ENCODE data around the gene C12orf75.

Gene C12orf75

DNA sequence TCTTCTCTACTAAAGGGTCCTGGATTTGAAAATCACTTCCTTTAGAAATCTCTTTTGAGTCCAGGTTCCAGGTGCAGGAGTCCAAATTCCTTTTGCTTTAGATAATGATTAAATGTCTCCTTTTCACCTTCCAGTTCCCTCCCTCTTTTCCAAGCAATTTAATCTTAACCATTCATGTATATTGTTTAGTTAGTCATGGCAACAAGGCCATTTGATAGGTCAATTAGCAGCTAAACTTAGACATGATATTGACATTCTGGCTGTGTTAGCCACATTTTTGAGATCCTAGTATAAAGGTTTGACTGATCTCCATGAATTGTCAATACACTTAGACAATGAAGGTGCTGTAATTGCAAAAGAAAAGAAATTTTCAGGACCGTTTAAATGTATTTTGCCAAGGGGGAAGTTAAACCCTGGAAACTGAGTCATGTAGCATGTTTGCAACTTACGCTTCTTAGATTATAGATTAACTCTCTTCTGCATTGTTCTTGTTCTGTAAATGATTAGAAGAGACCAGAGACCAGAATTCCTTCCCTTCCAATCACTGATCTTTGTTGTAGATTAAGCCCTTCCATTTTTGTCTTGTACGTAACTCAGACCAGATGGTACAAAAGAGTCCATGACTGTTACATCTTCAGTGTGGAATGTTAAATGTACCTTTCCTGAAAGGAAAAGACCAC lies 12.4 kb upstream of the C12orf75 start:
- Histone ChIP-seq H3K9me3 (no peaks in the 10 kb centered on the region), H3K4me1 (ENCODE audit: control insufficient read depth in 1 of 2, insufficient read depth in 1 of 2, low read depth in 1 of 2, low read length in 1 of 2) (no peaks in the 10 kb centered on the region), H3K36me3 (no peaks in the 10 kb centered on the region), H3K4me3 (ENCODE audit: low read depth in 1 of 2, low read length in 1 of 2) (no peak overlapping the region), H3K27ac (no peak overlapping the region), H3K27me3 (no peaks in the 10 kb centered on the region)
- TF ChIP-seq CTCF (IDR thresholded peaks at IDR 0.05) = no peak

DNA sequence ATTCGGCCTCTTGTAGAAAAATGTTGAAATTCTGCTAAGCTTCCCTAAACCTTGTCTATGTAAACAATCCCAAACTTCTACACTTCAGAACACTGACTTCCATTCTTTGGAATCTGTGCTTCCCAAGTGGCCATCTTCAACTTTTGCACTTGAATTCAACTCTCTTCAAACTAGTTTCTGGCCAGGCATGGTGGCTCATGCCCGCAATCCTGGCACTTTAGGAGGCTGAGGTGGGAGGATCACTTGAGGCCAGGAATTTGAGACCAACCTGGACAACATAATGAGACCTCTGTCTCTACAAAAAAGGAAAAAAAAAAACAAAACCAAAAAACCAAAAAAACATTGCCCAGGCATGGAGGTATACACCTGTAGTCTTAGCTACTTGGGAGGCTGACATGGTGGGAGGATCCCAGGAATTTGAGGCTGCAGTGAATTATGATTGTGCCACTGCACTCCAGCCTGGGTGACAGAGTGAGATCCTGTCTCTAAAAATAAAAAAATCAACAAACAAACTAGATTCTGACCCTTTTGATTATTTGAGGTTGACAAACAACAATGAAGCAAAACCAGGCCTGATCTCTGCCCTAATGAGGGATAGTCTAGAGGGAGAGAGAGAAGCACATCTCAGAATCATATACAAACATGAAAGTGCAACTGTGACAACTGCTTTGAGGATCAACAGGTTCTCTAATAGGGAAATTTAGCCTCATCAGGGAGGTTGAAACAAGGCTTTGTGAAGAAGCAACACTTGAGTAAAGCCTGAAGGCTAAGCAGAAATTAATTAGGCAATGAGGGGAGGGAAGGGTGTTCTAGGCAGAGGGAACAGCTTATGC lies 11.6 kb upstream of the C12orf75 start:
- no peaks in the 10 kb centered on the region for H3K36me3 ChIP-seq
- H3K27ac ChIP-seq = no peak overlapping the region
- H3K4me1 ChIP-seq (ENCODE audit: control insufficient read depth in 1 of 2, insufficient read depth in 1 of 2, low read depth in 1 of 2, low read length in 1 of 2) = no peaks in the 10 kb centered on the region
- no peaks in the 10 kb centered on the region for H3K9me3 ChIP-seq
- TF ChIP-seq CTCF (IDR thresholded peaks at IDR 0.05) = no peak
- H3K4me3 ChIP-seq (ENCODE audit: low read depth in 1 of 2, low read length in 1 of 2) = no peak overlapping the region
- no peaks in the 10 kb centered on the region for H3K27me3 ChIP-seq

DNA sequence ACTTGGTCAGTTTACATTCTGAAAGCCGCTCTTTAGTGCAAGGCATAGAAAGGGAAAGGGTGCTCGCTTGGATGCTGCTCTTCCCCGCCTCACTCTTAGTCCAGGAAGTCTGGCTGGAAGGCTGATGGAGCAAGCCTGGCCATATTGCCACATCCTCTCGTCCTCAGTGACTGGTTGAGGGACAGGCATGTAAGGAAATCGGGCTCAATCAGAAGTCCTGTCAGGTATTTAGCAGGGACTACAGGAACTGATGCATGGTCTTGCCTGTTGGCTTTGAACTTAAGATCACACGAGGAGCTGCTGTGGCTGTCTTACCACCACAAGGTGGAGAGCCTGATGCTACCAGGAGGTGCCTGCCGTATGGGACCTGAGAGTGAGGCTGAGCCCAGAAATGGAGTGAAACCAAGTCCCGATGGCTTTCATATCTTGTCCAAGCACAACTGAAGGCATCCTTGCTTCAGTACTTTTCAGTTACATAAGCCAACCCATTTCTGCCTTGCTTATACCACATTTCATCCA lies 10.7 kb upstream of the C12orf75 start:
- Histone ChIP-seq H3K4me1 (ENCODE audit: control insufficient read depth in 1 of 2, insufficient read depth in 1 of 2, low read depth in 1 of 2, low read length in 1 of 2) (no peaks in the 10 kb centered on the region), H3K27me3 (no peaks in the 10 kb centered on the region), H3K4me3 (ENCODE audit: low read depth in 1 of 2, low read length in 1 of 2) (no peak overlapping the region), H3K36me3 (no peaks in the 10 kb centered on the region), H3K9me3 (no peaks in the 10 kb centered on the region), H3K27ac (no peak overlapping the region)
- TF ChIP-seq CTCF (IDR thresholded peaks at IDR 0.05) = no peak

GRCh38 chr12:105321125-105321524 lies 9.4 kb upstream of the C12orf75 start:
- no peaks in the 10 kb centered on the region for H3K4me1 ChIP-seq (ENCODE audit: control insufficient read depth in 1 of 2, insufficient read depth in 1 of 2, low read depth in 1 of 2, low read length in 1 of 2)
- no peaks in the 10 kb centered on the region for H3K36me3 ChIP-seq
- H3K27me3 ChIP-seq = no peaks in the 10 kb centered on the region
- no peak overlapping the region for H3K27ac ChIP-seq
- H3K4me3 ChIP-seq (ENCODE audit: low read depth in 1 of 2, low read length in 1 of 2) = no peak overlapping the region
- H3K9me3 ChIP-seq = no peaks in the 10 kb centered on the region
- no peak for TF ChIP-seq CTCF (IDR thresholded peaks at IDR 0.05)

- Histone ChIP-seq H3K4me3 (ENCODE audit: low read depth in 1 of 2, low read length in 1 of 2) (no peak overlapping the region), H3K36me3 (no peaks in the 10 kb centered on the region)
These were observed 8.4 kb upstream of the C12orf75 start for GRCh38 chr12:105322070-105322469.

More at GRCh38 chr12:105322070-105322469, 8.4 kb upstream of the C12orf75 start:
- Histone ChIP-seq H3K27ac (no peak overlapping the region), H3K27me3 (no peaks in the 10 kb centered on the region), H3K4me1 (ENCODE audit: control insufficient read depth in 1 of 2, insufficient read depth in 1 of 2, low read depth in 1 of 2, low read length in 1 of 2) (no peaks in the 10 kb centered on the region), H3K9me3 (no peaks in the 10 kb centered on the region)
- TF ChIP-seq CTCF (IDR thresholded peaks at IDR 0.05) = no peak
